HEK293 (cell line): Measurements from ENCODE around the gene UBA6.

Experiments
- CTCF ChIA-PET: fragments of 350-600 bp; formaldehyde crosslinking; extraction: SDS; loops from one replicate; lab custom pipeline; 2021; ENCODE audit warnings: antibody characterized with exemption; lab: Yijun Ruan, JAX
- POLR2A ChIA-PET: fragments of 300-600 bp; formaldehyde crosslinking; extraction: SDS; loops from one replicate; lab custom pipeline; 2020; ENCODE audit warnings: antibody characterized with exemption, inconsistent platforms; lab: Yijun Ruan, JAX
- H3K27ac ChIP-seq: fragments of 200-500 bp; sonication (Bioruptor generic); 2 replicates; pipeline ENCODE4 v1.5.1; 2014; ENCODE audit warnings: low read depth, low read length, control low read depth, inconsistent platforms; ENCODE audit errors: extremely low read depth
- H3K36me3 ChIP-seq, 2 experiments: fragments of 200-500 bp in 1 of 2; sonication (Bioruptor generic) in 1 of 2; 1 replicate in 1 of 2; 2 replicates in 1 of 2; pipeline ENCODE4 v1.5.1; 2014 to 2017; ENCODE audit warnings: inconsistent platforms in 2 of 2, low read length in 2 of 2; ENCODE audit not compliant: control insufficient read depth in 2 of 2, insufficient read depth in 1 of 2
- H3K4me1 ChIP-seq: fragments of 200-500 bp; sonication (Bioruptor generic); 2 replicates; pipeline ENCODE4 v1.5.1; 2014; ENCODE audit warnings: mild to moderate bottlenecking, low read length, inconsistent platforms; ENCODE audit not compliant: control insufficient read depth, insufficient read depth
- H3K4me3 ChIP-seq: 2 replicates; pipeline ENCODE4 v1.5.1; 2011; ENCODE audit warnings: low read depth, mild to moderate bottlenecking, control low read depth, low read length, moderate library complexity
- H3K9me3 ChIP-seq: fragments of 200-500 bp; sonication (Bioruptor generic); 2 replicates; pipeline ENCODE4 v1.5.1; 2014; ENCODE audit warnings: low read depth, low read length, inconsistent platforms; ENCODE audit not compliant: control insufficient read depth, insufficient read depth
- REPIN1 ChIP-seq: fragments of 450-650 bp; formaldehyde crosslinking; IDR thresholded peaks from 2 replicates; pipeline ENCODE4 v1.5.1; 2017; ENCODE audit warnings: missing biosample characterization, missing genetic modification characterization, low read depth
- SCRT2 ChIP-seq: fragments of 450-650 bp; formaldehyde crosslinking; IDR thresholded peaks from 2 replicates; pipeline ENCODE4 v1.5.1; 2016; ENCODE audit warnings: missing biosample characterization, missing genetic modification characterization
- YY2 ChIP-seq: fragments of 450-650 bp; formaldehyde crosslinking; IDR thresholded peaks from 2 replicates; pipeline ENCODE4 v1.5.1; 2016; ENCODE audit warnings: missing biosample characterization, missing genetic modification characterization
- ZNF155 ChIP-seq: fragments of 450-650 bp; formaldehyde crosslinking; IDR thresholded peaks from 2 replicates; pipeline ENCODE4 v1.5.1; 2016; ENCODE audit warnings: missing biosample characterization, missing genetic modification characterization
- ZNF169 ChIP-seq: fragments of 450-650 bp; formaldehyde crosslinking; IDR thresholded peaks from 2 replicates; pipeline ENCODE4 v1.5.1; 2016; ENCODE audit warnings: missing biosample characterization, missing genetic modification characterization
- ZNF350 ChIP-seq: fragments of 450-650 bp; formaldehyde crosslinking; IDR thresholded peaks from 2 replicates; pipeline ENCODE4 v1.5.0; 2017; ENCODE audit warnings: missing biosample characterization, mild to moderate bottlenecking, missing genetic modification characterization
- ZNF426 ChIP-seq: fragments of 450-650 bp; formaldehyde crosslinking; IDR thresholded peaks from 2 replicates; pipeline ENCODE4 v1.5.1; 2017; ENCODE audit warnings: missing biosample characterization, missing genetic modification characterization, mild to moderate bottlenecking, inconsistent platforms, moderate library complexity
- ZNF560 ChIP-seq: fragments of 450-650 bp; formaldehyde crosslinking; IDR thresholded peaks from 2 replicates; pipeline ENCODE4 v1.5.1; 2017; ENCODE audit warnings: missing biosample characterization, missing genetic modification characterization, borderline replicate concordance
- ZNF571 ChIP-seq: fragments of 450-650 bp; formaldehyde crosslinking; IDR thresholded peaks from 2 replicates; pipeline ENCODE4 v1.5.0; 2017; ENCODE audit warnings: missing biosample characterization, missing genetic modification characterization
- ZNF585B ChIP-seq: fragments of 450-650 bp; formaldehyde crosslinking; IDR thresholded peaks from 2 replicates; pipeline ENCODE4 v1.5.1; 2016; ENCODE audit warnings: missing biosample characterization, missing genetic modification characterization
- ZNF664 ChIP-seq: fragments of 450-650 bp; formaldehyde crosslinking; IDR thresholded peaks from 2 replicates; pipeline ENCODE4 v1.5.1; 2016; ENCODE audit warnings: missing biosample characterization, missing genetic modification characterization
- TF ChIP-seq, protein P1 (sequence below): fragments of 450-650 bp; formaldehyde crosslinking; IDR thresholded peaks from 2 replicates; pipeline ENCODE4 v1.5.1; 2016; ENCODE audit warnings: missing biosample characterization, missing genetic modification characterization
- TF ChIP-seq, protein P2 (sequence below): fragments of 450-650 bp; formaldehyde crosslinking; IDR thresholded peaks from 2 replicates; pipeline ENCODE4 v1.5.1; 2016; ENCODE audit warnings: missing biosample characterization, missing genetic modification characterization
- TF ChIP-seq, protein P3 (sequence below): fragments of 450-650 bp; formaldehyde crosslinking; conservative IDR thresholded peaks from 2 replicates; pipeline ENCODE4 v1.5.1; 2016; ENCODE audit warnings: low read depth, missing biosample characterization, missing genetic modification characterization

The UBA6 gene

DNA sequence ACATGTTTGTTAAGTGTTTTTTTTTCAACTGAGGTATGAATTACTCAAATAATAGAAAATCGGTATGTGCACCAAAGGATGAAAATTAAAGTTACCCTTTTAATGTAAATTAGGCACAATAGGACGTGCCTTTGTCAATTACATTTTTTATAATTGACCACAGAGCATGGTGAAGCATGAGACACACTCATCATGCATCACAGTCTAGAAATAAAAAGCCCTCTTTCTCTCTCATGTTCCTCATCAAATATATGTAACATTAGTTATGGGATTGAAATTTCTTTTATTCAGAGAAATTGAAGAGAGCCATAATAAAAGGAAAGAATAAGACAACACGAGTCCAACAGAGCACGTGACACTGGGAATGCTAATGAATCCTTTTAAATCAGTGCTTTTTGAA, 49.7 kb upstream of the UBA6 start:
- ChIA-PET CTCF (no interaction called here), POLR2A (no interaction called here)
- no peak for TF ChIP-seq ZNF350
- no peak for TF ChIP-seq ZNF426 (tag by site-specific recombination)
- TF ChIP-seq, protein P1, sequence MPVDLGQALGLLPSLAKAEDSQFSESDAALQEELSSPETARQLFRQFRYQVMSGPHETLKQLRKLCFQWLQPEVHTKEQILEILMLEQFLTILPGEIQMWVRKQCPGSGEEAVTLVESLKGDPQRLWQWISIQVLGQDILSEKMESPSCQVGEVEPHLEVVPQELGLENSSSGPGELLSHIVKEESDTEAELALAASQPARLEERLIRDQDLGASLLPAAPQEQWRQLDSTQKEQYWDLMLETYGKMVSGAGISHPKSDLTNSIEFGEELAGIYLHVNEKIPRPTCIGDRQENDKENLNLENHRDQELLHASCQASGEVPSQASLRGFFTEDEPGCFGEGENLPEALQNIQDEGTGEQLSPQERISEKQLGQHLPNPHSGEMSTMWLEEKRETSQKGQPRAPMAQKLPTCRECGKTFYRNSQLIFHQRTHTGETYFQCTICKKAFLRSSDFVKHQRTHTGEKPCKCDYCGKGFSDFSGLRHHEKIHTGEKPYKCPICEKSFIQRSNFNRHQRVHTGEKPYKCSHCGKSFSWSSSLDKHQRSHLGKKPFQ (tag by site-specific recombination) = no peak
- no peak for TF ChIP-seq ZNF585B (tag by site-specific recombination)
- H3K4me3 ChIP-seq = no peak overlapping the region
- H3K27ac ChIP-seq = no peak overlapping the region
- 0 out of 2 replicates have a peak, but pooled peaks cover 3% of the 10 kb centered on the region for H3K4me1 ChIP-seq
- H3K9me3 ChIP-seq = no peaks in the 10 kb centered on the region
- H3K36me3 ChIP-seq = no peaks in the 10 kb centered on the region

DNA sequence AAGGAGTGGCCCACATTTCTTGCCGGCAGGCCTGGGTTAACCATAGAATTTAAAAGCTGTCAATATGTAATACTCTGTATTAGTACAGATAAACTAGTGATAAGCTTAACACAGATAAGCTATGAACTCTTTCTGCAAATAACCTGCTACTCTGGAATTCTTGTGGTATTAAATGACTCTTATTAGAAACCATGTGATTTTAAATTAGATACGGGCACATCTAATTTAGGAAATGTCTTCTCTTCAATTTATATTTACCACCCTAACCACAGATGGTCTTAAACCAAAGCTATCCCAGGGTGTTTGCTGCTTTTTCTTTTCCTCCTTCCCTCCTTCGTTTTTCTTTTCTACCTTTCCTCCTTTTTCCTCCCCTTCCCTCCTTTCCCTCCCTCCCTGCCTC, 48.3 kb upstream of the UBA6 start:
- CTCF ChIA-PET = no interaction called here
- TF ChIP-seq, protein P2, sequence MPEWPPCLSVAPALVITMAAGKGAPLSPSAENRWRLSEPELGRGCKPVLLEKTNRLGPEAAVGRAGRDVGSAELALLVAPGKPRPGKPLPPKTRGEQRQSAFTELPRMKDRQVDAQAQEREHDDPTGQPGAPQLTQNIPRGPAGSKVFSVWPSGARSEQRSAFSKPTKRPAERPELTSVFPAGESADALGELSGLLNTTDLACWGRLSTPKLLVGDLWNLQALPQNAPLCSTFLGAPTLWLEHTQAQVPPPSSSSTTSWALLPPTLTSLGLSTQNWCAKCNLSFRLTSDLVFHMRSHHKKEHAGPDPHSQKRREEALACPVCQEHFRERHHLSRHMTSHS (tag by site-specific recombination) = no peak
- no peak for TF ChIP-seq ZNF560
- no peak for TF ChIP-seq ZNF155 (tag by site-specific recombination)
- no peak for TF ChIP-seq REPIN1
- TF ChIP-seq ZNF664 (tag by site-specific recombination) = peak; percentile 75
- no peak for TF ChIP-seq ZNF169 (tag by site-specific recombination)
- TF ChIP-seq ZNF571 = no peak
- TF ChIP-seq YY2 = no peak
- TF ChIP-seq, protein P3, sequence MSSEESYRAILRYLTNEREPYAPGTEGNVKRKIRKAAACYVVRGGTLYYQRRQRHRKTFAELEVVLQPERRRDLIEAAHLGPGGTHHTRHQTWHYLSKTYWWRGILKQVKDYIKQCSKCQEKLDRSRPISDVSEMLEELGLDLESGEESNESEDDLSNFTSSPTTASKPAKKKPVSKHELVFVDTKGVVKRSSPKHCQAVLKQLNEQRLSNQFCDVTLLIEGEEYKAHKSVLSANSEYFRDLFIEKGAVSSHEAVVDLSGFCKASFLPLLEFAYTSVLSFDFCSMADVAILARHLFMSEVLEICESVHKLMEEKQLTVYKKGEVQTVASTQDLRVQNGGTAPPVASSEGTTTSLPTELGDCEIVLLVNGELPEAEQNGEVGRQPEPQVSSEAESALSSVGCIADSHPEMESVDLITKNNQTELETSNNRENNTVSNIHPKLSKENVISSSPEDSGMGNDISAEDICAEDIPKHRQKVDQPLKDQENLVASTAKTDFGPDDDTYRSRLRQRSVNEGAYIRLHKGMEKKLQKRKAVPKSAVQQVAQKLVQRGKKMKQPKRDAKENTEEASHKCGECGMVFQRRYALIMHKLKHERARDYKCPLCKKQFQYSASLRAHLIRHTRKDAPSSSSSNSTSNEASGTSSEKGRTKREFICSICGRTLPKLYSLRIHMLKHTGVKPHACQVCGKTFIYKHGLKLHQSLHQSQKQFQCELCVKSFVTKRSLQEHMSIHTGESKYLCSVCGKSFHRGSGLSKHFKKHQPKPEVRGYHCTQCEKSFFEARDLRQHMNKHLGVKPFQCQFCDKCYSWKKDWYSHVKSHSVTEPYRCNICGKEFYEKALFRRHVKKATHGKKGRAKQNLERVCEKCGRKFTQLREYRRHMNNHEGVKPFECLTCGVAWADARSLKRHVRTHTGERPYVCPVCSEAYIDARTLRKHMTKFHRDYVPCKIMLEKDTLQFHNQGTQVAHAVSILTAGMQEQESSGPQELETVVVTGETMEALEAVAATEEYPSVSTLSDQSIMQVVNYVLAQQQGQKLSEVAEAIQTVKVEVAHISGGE (tag by site-specific recombination) = no peak
- Histone ChIP-seq H3K9me3 (no peaks in the 10 kb centered on the region), H3K36me3 (no peaks in the 10 kb centered on the region), H3K4me1 (0 out of 2 replicates have a peak, but pooled peaks cover 3% of the 10 kb centered on the region), H3K4me3 (no peak overlapping the region), H3K27ac (no peak overlapping the region)
- POLR2A ChIA-PET = no interaction called here

DNA sequence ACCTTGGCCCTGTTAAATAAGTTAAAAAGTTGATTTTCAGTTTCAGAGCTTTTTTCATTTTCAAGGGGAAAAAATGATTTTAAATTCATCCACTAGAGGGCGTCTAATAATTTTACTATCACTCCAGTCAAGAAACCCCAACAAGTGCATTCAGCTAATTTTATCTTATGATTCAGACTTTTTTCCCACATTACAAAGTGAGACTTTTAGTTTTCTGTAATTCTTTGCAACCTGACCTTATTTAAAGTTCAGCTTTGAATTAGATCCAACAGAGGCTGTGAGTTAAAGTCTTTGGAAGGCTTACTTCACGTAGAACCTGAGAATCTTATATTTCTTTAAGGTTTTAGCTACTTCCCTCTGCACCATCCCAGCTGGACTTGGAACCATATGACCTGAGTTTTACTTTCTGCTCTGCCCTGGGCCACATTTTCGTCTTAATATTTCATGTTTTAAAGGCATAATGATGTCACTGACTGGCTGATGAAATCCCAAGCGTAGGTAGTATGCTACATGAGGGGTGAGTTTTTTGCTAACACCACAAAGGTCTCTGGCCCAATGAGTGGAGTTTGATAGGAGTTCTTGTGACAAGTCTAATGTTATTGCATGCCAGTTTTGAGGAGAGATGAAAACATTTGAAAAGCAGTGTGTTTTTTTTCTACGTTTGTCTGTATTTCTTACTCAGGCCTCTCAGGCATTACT, 46.0 kb upstream of the UBA6 start:
- POLR2A ChIA-PET = no interaction called here
- TF ChIP-seq ZNF571 = no peak
- peak; percentile 48; the same call in 1 of the 2 replicates for TF ChIP-seq SCRT2 (tag by site-specific recombination)

More for the DNA sequence above, 46.0 kb upstream of the UBA6 start:
- H3K27ac ChIP-seq = no peak overlapping the region
- no peaks in the 10 kb centered on the region for H3K9me3 ChIP-seq
- CTCF ChIA-PET = interaction anchor here (0.5 to 2.2 kb wide), 16 partner anchors 9 to 1208 kb away, joined by 3 to 14 read pairs (median 4); partner anchors contain the start of gene UBA6
- H3K4me1 ChIP-seq = 0 out of 2 replicates have a peak, but pooled peaks cover 3% of the 10 kb centered on the region
- no peaks in the 10 kb centered on the region for H3K36me3 ChIP-seq
- H3K4me3 ChIP-seq = no peak overlapping the region
